ENCODE data around the gene TMEM231.
"Not testable (repeated sequence)": the region's sequence is repeated elsewhere in the genome, so short reads cannot be mapped to it uniquely, and the experiment has no call there.

TMEM231 gene

GRCh38 chr16:75566040-75566757 is 10.1 kb upstream of the TMEM231 start, which contains the start of gene GABARAPL2:
TSS of gene GABARAPL2 (plus strand) at chr16:75566379. CDS start at chr16:75566487, 108 bp downstream.
- peak within 1 kb of the TSS; percentile 75 for H3K9ac ChIP-seq (ENCODE audit: low read length)
- peaks cover 18% of the 10 kb centered on the region for H3K4me1 ChIP-seq (ENCODE audit: control insufficient read depth, insufficient read depth, low read length)
- H3K27ac ChIP-seq (ENCODE audit: low read depth, low read length) = peak within 1 kb of the TSS; percentile 56; the same call in 1 of the 2 replicates
- H3K36me3 ChIP-seq (ENCODE audit: control insufficient read depth, insufficient read depth, low read length) = peaks cover 37% of the 10 kb centered on the region
- H3K4me3 ChIP-seq (ENCODE audit: low read depth, low read length) = peak within 1 kb of the TSS; percentile 86
- H3K9me3 ChIP-seq (ENCODE audit: control insufficient read depth, insufficient read depth, low read depth, low read length) = no peaks in the 10 kb centered on the region
- no peaks in the 10 kb centered on the region for H3K27me3 ChIP-seq (ENCODE audit: control insufficient read depth, insufficient read depth, low read length)

GRCh38 chr16:75565640-75566039 is 9.6 kb upstream of the TMEM231 start:
- Histone ChIP-seq H3K27ac (ENCODE audit: low read depth, low read length) (no peak overlapping the region), H3K36me3 (ENCODE audit: control insufficient read depth, insufficient read depth, low read length) (peaks cover 31% of the 10 kb centered on the region), H3K27me3 (ENCODE audit: control insufficient read depth, insufficient read depth, low read length) (no peaks in the 10 kb centered on the region), H3K4me1 (ENCODE audit: control insufficient read depth, insufficient read depth, low read length) (peaks cover 18% of the 10 kb centered on the region), H3K4me3 (ENCODE audit: low read depth, low read length) (peak overlapping the region; percentile 86), H3K9ac (ENCODE audit: low read length) (no peak overlapping the region), H3K9me3 (ENCODE audit: control insufficient read depth, insufficient read depth, low read depth, low read length) (no peaks in the 10 kb centered on the region)

- no peaks in the 10 kb centered on the region for H3K27me3 ChIP-seq (ENCODE audit: control insufficient read depth, insufficient read depth, low read length)
- H3K27ac ChIP-seq (ENCODE audit: low read depth, low read length) = no peak overlapping the region
- peaks cover 26% of the 10 kb centered on the region for H3K4me1 ChIP-seq (ENCODE audit: control insufficient read depth, insufficient read depth, low read length)
- no peaks in the 10 kb centered on the region for H3K36me3 ChIP-seq (ENCODE audit: control insufficient read depth, insufficient read depth, low read length)
- H3K9me3 ChIP-seq (ENCODE audit: control insufficient read depth, insufficient read depth, low read depth, low read length) = no peaks in the 10 kb centered on the region
- H3K4me3 ChIP-seq (ENCODE audit: low read depth, low read length) = no peak overlapping the region
- H3K9ac ChIP-seq (ENCODE audit: low read length) = no peak overlapping the region
These were observed 3.7 kb upstream of the TMEM231 start for GRCh38 chr16:75559564-75560372.

- no peak overlapping the region for H3K4me3 ChIP-seq (ENCODE audit: low read depth, low read length)
- no peaks in the 10 kb centered on the region for H3K27me3 ChIP-seq (ENCODE audit: control insufficient read depth, insufficient read depth, low read length)
- no peak overlapping the region for H3K9ac ChIP-seq (ENCODE audit: low read length)
These were observed 2.9 kb upstream of the TMEM231 start for GRCh38 chr16:75558846-75559401.

GRCh38 chr16:75556431-75556950 is 439 bp upstream of the TMEM231 start:
- H3K9ac ChIP-seq (ENCODE audit: low read length) = no peak overlapping the region
- H3K9me3 ChIP-seq (ENCODE audit: control insufficient read depth, insufficient read depth, low read depth, low read length) = no peaks in the 10 kb centered on the region
- no peak overlapping the region for H3K27ac ChIP-seq (ENCODE audit: low read depth, low read length)
- H3K4me1 ChIP-seq (ENCODE audit: control insufficient read depth, insufficient read depth, low read length) = peaks cover 20% of the 10 kb centered on the region
- H3K36me3 ChIP-seq (ENCODE audit: control insufficient read depth, insufficient read depth, low read length) = no peaks in the 10 kb centered on the region
- H3K4me3 ChIP-seq (ENCODE audit: low read depth, low read length) = peak overlapping the region; percentile 75
- H3K27me3 ChIP-seq (ENCODE audit: control insufficient read depth, insufficient read depth, low read length) = no peaks in the 10 kb centered on the region

More at GRCh38 chr16:75558846-75559401, 2.9 kb upstream of the TMEM231 start:
- Histone ChIP-seq H3K9me3 (ENCODE audit: control insufficient read depth, insufficient read depth, low read depth, low read length) (no peaks in the 10 kb centered on the region), H3K4me1 (ENCODE audit: control insufficient read depth, insufficient read depth, low read length) (peaks cover 24% of the 10 kb centered on the region), H3K36me3 (ENCODE audit: control insufficient read depth, insufficient read depth, low read length) (no peaks in the 10 kb centered on the region), H3K27ac (ENCODE audit: low read depth, low read length) (no peak overlapping the region)

- Histone ChIP-seq H3K27ac (ENCODE audit: low read depth, low read length) (no peak overlapping the region), H3K36me3 (ENCODE audit: control insufficient read depth, insufficient read depth, low read length) (no peaks in the 10 kb centered on the region), H3K9me3 (ENCODE audit: control insufficient read depth, insufficient read depth, low read depth, low read length) (no peaks in the 10 kb centered on the region), H3K27me3 (ENCODE audit: control insufficient read depth, insufficient read depth, low read length) (no peaks in the 10 kb centered on the region), H3K4me1 (ENCODE audit: control insufficient read depth, insufficient read depth, low read length) (peaks cover 18% of the 10 kb centered on the region), H3K9ac (ENCODE audit: low read length) (peak overlapping the region; percentile 37), H3K4me3 (ENCODE audit: low read depth, low read length) (peak overlapping the region; percentile 75)
These were observed 792 bp downstream of the TMEM231 start for GRCh38 chr16:75555213-75555706.

- H3K27me3 ChIP-seq (ENCODE audit: control insufficient read depth, insufficient read depth, low read length) = no peaks in the 10 kb centered on the region
- no peak overlapping the region for H3K4me3 ChIP-seq (ENCODE audit: low read depth, low read length)
- peaks cover 6% of the 10 kb centered on the region; the same call in 1 of the 2 replicates for H3K4me1 ChIP-seq (ENCODE audit: control insufficient read depth, insufficient read depth, low read length)
- no peaks in the 10 kb centered on the region for H3K9me3 ChIP-seq (ENCODE audit: control insufficient read depth, insufficient read depth, low read depth, low read length)
- H3K36me3 ChIP-seq (ENCODE audit: control insufficient read depth, insufficient read depth, low read length) = no peaks in the 10 kb centered on the region
- H3K9ac ChIP-seq (ENCODE audit: low read length) = no peak overlapping the region
- no peak overlapping the region for H3K27ac ChIP-seq (ENCODE audit: low read depth, low read length)
These were observed 3.1 kb downstream of the TMEM231 start for GRCh38 chr16:75552951-75553350.

GRCh38 chr16:75550211-75550662 is 5.8 kb downstream of the TMEM231 start:
- Histone ChIP-seq H3K4me1 (ENCODE audit: control insufficient read depth, insufficient read depth, low read length) (peaks cover 6% of the 10 kb centered on the region; the same call in 1 of the 2 replicates), H3K27me3 (ENCODE audit: control insufficient read depth, insufficient read depth, low read length) (no peaks in the 10 kb centered on the region), H3K27ac (ENCODE audit: low read depth, low read length) (no peak overlapping the region)

GRCh38 chr16:75548456-75548855 is 7.6 kb downstream of the TMEM231 start:
- not testable (repeated sequence) for H3K4me3 ChIP-seq (ENCODE audit: low read depth, low read length); H3K27ac ChIP-seq (ENCODE audit: low read depth, low read length); H3K27me3 ChIP-seq (ENCODE audit: control insufficient read depth, insufficient read depth, low read length); H3K9ac ChIP-seq (ENCODE audit: low read length); H3K9me3 ChIP-seq (ENCODE audit: control insufficient read depth, insufficient read depth, low read depth, low read length); H3K4me1 ChIP-seq (ENCODE audit: control insufficient read depth, insufficient read depth, low read length); H3K36me3 ChIP-seq (ENCODE audit: control insufficient read depth, insufficient read depth, low read length)

More at GRCh38 chr16:75550211-75550662, 5.8 kb downstream of the TMEM231 start:
- H3K9me3 ChIP-seq (ENCODE audit: control insufficient read depth, insufficient read depth, low read depth, low read length) = no peaks in the 10 kb centered on the region
- no peak overlapping the region for H3K4me3 ChIP-seq (ENCODE audit: low read depth, low read length)
- peak overlapping the region; percentile 23 for H3K9ac ChIP-seq (ENCODE audit: low read length)
- no peaks in the 10 kb centered on the region for H3K36me3 ChIP-seq (ENCODE audit: control insufficient read depth, insufficient read depth, low read length)

GRCh38 chr16:75546293-75546692 is 9.8 kb downstream of the TMEM231 start:
- Histone ChIP-seq H3K9ac (ENCODE audit: low read length) (no peak overlapping the region), H3K9me3 (ENCODE audit: control insufficient read depth, insufficient read depth, low read depth, low read length) (no peaks in the 10 kb centered on the region), H3K36me3 (ENCODE audit: control insufficient read depth, insufficient read depth, low read length) (peaks cover 3% of the 10 kb centered on the region), H3K4me1 (ENCODE audit: control insufficient read depth, insufficient read depth, low read length) (peaks cover 3% of the 10 kb centered on the region; the same call in 1 of the 2 replicates), H3K4me3 (ENCODE audit: low read depth, low read length) (no peak overlapping the region), H3K27me3 (ENCODE audit: control insufficient read depth, insufficient read depth, low read length) (no peaks in the 10 kb centered on the region), H3K27ac (ENCODE audit: low read depth, low read length) (no peak overlapping the region)
